ENCODE results near the gene GLT8D1.
A peak's percentile ranks its signal among the peaks of the same experiment; 100 is the strongest.

The GLT8D1 gene

GRCh38 chr3:52712291-52713212 is 7.0 kb upstream of the GLT8D1 start:
- no peak for DNase-seq (ENCODE audit: low read depth)

- no peak for DNase-seq (ENCODE audit: low read depth)
These were observed 4.9 kb upstream of the GLT8D1 start for GRCh38 chr3:52710512-52710911.

GRCh38 chr3:52707585-52707984 is 2.0 kb upstream of the GLT8D1 start:
- DNase-seq (ENCODE audit: low read depth) = no peak

- DNase-seq (ENCODE audit: low read depth) = no peak
These were observed 228 bp downstream of the GLT8D1 start for GRCh38 chr3:52705438-52705687.

GRCh38 chr3:52704611-52705437 is 767 bp downstream of the GLT8D1 start:
- peak; percentile 60 for DNase-seq (ENCODE audit: low read depth)

GRCh38 chr3:52703341-52703740 is 2.2 kb downstream of the GLT8D1 start:
- no peak for DNase-seq (ENCODE audit: low read depth)

GRCh38 chr3:52697632-52697965 is 8.0 kb downstream of the GLT8D1 start:
- no peak for DNase-seq (ENCODE audit: low read depth)

GRCh38 chr3:52696830-52697631 is 8.6 kb downstream of the GLT8D1 start:
- DNase-seq (ENCODE audit: low read depth) = no peak

- DNase-seq (ENCODE audit: low read depth) = no peak
These were observed 9.6 kb downstream of the GLT8D1 start for GRCh38 chr3:52695798-52696671.

- no peak for DNase-seq (ENCODE audit: low read depth)
These were observed 10.9 kb downstream of the GLT8D1 start for GRCh38 chr3:52694528-52695189.

- DNase-seq (ENCODE audit: low read depth) = peak; percentile 32
These were observed 12.5 kb downstream of the GLT8D1 start for GRCh38 chr3:52693071-52693470.

GRCh38 chr3:52690560-52690959 is 15.0 kb downstream of the GLT8D1 start:
- no peak for DNase-seq (ENCODE audit: low read depth)

- no peak for DNase-seq (ENCODE audit: low read depth)
These were observed 16.4 kb downstream of the GLT8D1 start for GRCh38 chr3:52689151-52689550.

GRCh38 chr3:52688266-52688665 is 17.3 kb downstream of the GLT8D1 start:
- DNase-seq (ENCODE audit: low read depth) = no peak

- DNase-seq (ENCODE audit: low read depth) = peak; percentile 95
These were observed 19.6 kb downstream of the GLT8D1 start, which contains the start of the genes GNL3 and PBRM1 for GRCh38 chr3:52685709-52686691. Gene GNL3, plus strand, starts transcription at chr3:52686032. Its CDS starts 61 bp downstream, at chr3:52686093. Gene PBRM1, minus strand, starts transcription at chr3:52685913.

GRCh38 chr3:52685285-52685708 is 20.3 kb downstream of the GLT8D1 start:
- DNase-seq (ENCODE audit: low read depth) = peak; percentile 78

- DNase-seq (ENCODE audit: low read depth) = no peak
These were observed 21.4 kb downstream of the GLT8D1 start for GRCh38 chr3:52684184-52684583.

- peak; percentile 23 for DNase-seq (ENCODE audit: low read depth)
These were observed 22.0 kb downstream of the GLT8D1 start for GRCh38 chr3:52683611-52684010.

GRCh38 chr3:52682016-52682415 is 23.6 kb downstream of the GLT8D1 start:
- DNase-seq (ENCODE audit: low read depth) = peak; percentile 77

- DNase-seq (ENCODE audit: low read depth) = no peak
These were observed 24.0 kb downstream of the GLT8D1 start for GRCh38 chr3:52681596-52681995.

All from EH (cell line).